T47D (cell line): ENCODE measurements around the gene TNFRSF6B.
A peak's percentile ranks its signal among the peaks of the same experiment; 100 is the strongest.

Experiments
- DNase-seq, 2 experiments: peaks; one replicate each; pipeline versions ENCODE4 v3.0.0 to v3.0.0-alpha.2; 2011 to 2012; ENCODE audit warnings: low read depth in 1 of 2, low spot score in 1 of 2
- JUND ChIP-seq: IDR thresholded peaks from 2 replicates; pipeline ENCODE4 v1.6.1; 2012; ENCODE audit warnings: low read depth
- in situ Hi-C: cut with HindIII; loops from 2 replicates; pipeline ENCODE4 v1.10.0; 2016; ENCODE audit warnings: low sequenced_read_pairs, low pct_unique_long_range_greater_than_20kb

Gene TNFRSF6B

DNA sequence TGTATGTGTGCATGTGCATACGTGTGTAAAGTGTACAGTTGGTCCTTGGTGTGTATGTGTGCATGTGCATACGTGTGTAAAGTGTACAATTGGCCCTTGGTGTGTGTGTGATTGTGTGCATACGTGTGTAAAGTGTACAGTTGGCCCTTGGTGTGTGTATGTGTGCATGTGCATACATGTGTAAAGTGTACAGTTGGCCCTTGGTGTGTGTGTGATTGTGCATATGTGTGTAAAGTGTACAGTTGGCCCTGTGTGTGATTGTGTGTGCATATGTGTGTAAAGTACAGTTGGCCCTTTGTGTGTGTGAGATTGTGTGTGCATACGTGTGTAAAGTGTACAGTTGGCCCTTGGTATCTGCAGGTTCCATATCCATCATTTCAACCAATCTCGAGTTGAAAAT is 35.0 kb downstream of the TNFRSF6B start:
- in situ Hi-C loops, result no loop called here
- DNase-seq, result no peak
- no peak for TF ChIP-seq JUND

DNA sequence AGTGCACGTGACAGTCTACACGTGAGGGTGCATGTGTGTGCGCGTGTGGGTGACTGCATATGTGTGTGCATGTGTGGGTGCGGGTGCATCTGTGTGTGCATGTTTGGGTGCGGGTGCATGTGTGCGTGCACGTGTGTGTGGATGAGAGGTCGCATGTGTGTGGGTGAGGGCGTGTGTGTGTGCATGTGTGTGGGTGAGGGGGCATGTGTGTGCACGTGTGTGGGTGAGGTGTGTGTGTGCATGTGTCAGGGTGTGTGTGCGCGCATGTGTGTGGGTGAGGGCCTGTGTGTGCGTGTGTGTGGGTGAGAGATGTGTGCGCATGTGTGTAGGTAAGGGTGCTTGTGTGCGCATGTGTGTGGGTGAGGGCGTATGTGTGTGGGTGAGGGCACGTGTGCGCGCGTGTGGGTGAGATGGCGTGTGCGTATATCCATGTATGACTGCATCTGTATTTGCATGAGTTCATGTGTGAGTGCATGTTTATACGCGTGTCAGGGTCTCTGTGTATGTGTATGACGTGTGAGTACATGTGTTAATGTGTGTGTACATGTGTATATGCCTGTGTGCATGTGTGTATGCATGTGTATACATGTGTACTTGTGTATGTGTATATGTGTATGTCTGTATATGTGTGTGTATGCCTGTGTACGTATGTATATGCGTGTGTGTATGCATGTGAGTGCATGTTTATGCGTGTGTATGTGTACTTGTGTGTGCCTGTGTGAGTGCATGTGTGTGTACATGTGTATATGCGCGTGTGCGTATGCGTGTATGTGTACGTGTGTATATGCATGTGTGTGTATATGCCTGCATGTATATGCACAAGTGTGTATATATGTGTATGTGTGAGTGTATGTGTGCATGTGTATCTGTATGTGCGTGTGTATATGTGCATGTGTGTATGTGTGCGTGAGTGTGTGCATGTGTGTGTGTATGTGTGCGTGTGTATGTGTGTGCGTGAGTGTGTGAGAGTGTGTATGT is 36.0 kb downstream of the TNFRSF6B start:
- DNase-seq, result no peak
- in situ Hi-C loops, result no loop called here

DNA sequence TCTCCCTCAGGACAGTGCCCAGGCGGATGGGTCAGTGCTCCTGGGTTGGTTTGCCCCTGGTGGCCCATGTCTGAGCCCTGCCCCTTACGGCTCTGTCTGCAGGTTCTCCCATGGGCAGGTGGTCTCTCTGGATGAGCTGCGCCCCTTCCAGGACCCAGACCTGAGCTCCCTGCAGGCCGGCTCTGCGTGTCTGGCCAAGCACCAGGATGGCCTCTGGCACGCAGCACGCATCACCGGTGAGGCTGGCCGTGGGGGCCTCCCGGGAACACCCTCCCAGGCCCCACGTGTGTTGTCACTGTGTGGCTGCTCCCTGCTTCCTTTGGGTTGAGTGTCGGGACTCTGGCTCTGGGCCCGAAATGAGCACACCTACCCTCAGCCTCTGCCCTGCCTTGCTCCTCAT is 36.7 kb downstream of the TNFRSF6B start:
- DNase-seq, result no peak
- TF ChIP-seq JUND, result no peak
- in situ Hi-C loops, result no loop called here

More for the DNA sequence above, 36.0 kb downstream of the TNFRSF6B start:
- no peak for TF ChIP-seq JUND

DNA sequence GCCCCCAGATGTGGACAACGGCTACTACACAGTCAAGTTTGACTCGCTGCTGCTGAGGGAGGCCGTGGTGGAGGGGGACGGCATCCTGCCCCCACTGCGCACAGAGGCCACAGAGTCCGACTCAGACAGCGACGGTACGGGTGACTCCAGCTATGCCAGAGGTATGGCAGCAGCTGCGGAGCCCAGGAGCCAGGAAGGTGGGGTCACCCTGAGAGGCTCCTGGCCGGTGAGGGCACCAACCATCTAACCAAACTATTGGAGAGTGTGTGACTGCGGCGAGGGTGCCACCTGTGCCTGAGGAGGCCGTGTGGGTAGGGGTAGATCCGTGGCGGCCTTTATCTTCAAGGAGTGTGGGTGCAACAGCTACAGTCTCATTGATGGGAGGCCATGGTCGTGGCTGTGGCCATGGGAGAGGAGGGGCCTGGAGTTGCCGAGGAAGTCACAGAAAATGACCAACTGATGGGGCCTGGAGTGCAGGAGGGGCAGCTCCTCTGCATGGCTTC is 37.2 kb downstream of the TNFRSF6B start:
- no peak for DNase-seq
- TF ChIP-seq JUND, result no peak
- in situ Hi-C loops, result no loop called here

DNA sequence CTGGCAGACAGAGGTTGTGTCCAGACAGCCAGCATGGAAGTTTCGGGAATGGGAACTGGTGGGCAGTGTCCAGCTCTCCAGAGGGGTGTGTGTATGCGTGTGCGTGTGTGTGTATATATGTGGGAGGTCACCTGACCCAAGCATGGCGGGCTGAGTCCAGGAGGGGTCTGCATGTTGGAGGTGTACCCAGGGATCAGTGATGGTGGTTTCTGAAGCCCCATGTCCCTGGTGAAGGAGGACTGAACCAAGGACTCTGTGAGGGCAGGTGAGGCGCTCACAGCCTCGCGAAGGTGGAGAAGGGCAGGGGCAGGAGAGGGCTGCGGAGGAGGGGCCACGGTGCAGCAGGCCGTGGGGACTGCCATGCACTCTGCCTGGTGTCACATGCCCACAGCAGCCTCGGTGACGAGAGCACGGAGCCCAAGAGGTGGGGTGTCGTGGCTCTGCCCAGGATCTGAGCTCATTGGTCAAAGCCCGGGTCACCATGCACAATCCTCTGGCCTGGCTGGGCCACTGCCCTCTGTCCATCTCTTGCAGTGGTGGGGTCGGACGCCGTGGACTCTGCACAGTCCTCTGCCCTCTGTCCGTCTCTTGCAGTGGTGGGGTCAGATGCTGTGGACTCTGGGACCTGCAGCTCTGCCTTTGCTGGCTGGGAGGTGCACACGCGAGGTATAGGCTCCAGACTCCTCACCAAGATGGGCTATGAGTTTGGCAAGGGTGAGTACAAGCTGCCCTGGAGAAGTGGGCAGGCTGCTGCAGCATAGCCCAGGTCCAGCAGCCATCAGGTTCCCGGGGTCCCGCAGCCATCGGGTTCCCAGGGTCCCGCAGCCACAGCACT is 37.9 kb downstream of the TNFRSF6B start:
- TF ChIP-seq JUND, result no peak
- DNase-seq, result no peak
- in situ Hi-C loops, result no loop called here

DNA sequence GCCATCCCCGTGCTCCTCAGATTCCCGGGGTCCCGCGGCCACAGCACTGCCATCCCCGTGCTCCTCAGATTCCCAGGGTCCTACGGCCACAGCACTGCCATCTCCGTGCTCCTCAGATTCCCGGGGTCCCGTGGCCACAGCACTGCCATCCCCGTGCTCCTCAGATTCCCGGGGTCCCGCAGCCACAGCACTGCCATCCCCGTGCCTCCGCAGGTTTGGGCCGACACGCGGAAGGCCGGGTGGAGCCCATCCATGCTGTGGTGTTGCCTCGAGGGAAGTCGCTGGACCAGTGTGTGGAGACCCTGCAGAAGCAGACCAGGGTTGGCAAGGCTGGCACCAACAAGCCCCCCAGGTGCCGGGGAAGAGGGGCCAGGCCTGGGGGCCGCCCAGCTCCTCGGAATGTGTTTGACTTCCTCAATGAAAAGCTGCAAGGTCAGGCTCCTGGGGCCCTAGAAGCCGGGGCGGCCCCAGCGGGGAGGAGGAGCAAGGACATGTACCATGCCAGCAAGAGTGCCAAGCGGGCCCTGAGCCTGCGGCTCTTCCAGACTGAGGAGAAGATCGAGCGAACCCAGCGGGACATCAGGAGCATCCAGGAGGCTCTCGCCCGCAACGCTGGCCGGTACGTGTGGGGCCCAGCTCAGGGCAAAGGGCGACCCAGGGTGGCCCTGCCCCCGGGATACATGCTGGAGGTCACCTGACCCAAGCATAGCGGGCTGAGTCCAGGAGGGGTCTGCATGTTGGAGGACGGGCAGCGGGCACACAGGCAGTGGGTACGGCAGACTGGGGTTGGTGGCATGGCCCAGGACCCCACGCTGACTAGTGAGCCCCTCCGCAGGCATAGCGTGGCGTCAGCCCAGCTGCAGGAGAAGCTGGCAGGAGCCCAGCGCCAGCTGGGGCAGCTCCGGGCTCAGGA is 38.8 kb downstream of the TNFRSF6B start:
- in situ Hi-C loops, result no loop called here
- TF ChIP-seq JUND, result no peak
- no peak for DNase-seq

DNA sequence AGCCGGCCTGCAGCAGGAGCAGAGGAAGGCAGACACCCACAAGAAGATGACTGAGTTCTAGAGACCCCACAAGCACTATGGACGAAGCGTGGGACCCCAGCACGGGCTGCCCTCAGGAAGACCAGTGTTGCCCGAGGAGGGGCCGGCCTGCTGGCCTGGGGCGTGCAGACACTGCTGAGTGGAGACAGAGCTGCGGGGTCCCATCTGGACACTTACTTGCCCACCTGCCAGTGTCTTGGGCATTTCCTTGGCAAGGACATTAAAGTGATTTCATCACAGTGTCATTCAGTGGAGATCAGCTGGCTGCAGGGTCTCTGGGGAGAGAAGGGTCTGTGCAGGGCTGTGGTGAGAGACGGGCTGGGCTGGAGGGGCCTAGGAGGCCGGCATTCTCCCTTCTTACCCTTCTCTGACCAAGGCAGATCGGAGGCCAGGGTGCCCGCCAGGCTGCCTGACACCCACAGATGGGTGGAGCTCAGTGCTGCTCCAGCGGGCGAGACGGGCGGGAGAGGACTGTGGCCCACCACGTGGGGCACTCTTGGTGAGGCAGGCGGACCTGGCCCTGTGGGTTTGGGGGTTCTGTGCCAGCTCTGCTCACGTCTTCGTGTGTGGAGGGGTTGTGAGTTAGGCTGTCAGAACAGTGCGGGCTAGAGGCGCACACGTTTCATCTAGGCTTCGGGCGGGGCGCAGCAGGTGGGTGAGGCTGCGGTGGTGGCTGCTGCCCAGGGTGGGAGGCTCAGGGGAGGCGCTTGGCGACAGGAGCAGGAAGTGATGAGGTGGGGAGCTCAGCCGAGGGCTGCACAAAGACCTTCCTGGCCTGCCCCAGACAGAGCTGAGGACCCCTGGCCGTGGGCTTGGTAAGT is 39.6 kb downstream of the TNFRSF6B start, which contains the start of gene LIME1:
LIME1 (plus strand) TSS at position 806 of the 860 bp plus-strand sequence. CDS start 886 bp downstream, outside the sequence.
- no peak for TF ChIP-seq JUND
- DNase-seq, result peak in 1 of 2 experiments; percentile 27
- in situ Hi-C loops, result no loop called here

DNA sequence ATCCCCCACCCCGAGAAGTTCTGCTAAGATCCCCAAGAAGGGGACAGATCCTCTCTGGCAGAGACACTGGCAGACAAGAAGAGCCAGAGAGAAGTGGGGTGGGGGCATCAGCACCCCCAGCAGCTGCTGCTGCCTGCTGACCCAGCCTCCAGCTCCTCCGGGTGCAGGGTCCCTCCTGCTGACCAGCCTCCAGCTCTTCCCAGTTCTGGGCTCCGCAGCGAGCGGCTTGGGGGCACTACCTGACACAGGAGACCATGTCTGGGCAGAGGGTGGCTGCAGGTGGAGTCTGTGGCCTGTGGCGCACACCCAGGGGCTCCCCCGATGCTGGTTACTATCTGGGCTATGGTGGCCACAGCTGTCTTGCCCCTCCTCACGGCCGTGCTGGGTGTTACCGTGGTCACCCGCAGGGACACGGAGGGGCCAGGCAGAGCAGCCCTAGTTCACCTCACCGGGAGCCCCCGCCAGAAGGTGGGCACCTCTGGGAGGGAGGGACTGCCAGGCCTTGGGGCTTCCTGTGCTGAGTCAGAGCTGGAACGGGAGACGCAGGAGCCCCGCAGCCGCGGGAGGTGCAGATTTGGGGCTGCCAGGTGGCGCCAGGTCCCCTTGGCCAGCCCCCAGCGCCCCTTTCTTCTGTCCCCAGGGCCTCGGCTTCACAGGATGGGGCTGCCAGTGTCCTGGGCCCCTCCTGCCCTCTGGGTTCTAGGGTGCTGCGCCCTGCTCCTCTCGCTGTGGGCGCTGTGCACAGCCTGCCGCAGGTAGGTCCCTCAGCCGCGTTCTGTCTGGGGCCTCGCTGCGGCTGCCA is 40.6 kb downstream of the TNFRSF6B start:
- in situ Hi-C loops, result no loop called here
- DNase-seq, result peak in 1 of 2 experiments; percentile 23
- TF ChIP-seq JUND, result no peak

DNA sequence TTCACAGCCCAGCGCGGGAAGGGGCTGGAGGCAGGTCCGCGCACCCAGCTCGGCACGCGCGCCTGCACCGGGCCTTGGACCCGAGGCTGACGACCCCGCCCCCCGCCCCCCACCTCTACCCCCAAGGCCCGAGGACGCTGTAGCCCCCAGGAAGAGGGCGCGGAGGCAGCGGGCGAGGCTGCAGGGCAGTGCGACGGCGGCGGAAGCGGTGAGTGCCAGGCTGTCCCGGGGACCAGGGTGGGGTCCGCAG is 41.2 kb downstream of the TNFRSF6B start:
- in situ Hi-C loops, result no loop called here
- no peak for DNase-seq

DNA sequence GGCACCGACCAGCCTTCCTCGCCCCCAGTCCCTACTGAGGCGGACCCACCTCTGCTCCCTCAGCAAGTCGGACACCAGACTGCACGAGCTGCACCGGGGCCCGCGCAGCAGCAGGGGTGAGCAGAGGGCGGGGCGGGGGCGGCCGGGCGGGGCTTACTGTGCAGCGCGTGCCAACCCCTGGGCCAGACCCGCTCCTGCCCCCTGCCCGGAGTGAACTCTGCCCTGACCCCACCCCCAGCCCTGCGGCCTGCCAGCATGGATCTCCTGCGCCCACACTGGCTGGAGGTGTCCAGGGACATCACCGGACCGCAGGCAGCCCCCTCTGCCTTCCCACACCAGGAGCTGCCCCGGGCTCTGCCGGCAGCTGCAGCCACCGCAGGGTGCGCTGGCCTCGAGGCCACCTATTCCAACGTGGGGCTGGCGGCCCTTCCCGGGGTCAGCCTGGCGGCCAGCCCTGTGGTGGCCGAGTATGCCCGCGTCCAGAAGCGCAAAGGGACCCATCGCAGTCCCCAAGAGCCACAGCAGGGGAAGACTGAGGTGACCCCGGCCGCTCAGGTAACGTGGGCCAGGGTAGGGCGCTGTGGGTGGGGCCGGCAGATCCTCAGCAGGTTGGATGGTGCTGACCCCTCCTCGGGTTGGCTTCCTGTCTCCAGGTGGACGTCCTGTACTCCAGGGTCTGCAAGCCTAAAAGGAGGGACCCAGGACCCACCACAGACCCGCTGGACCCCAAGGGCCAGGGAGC is 41.7 kb downstream of the TNFRSF6B start:
- no peak for TF ChIP-seq JUND
- in situ Hi-C loops, result no loop called here

More for the DNA sequence above, 41.2 kb downstream of the TNFRSF6B start:
- no peak for TF ChIP-seq JUND

More for the DNA sequence above, 41.7 kb downstream of the TNFRSF6B start:
- DNase-seq, result peak in 1 of 2 experiments; percentile 10
